Stimulated activated CD8-positive, alpha-beta memory T cell treated with anti-CD3 and anti-CD28 coated beads, Interleukin-15, amount 100 ng/mL, for 48 hours (primary cell): ENCODE results near the gene DHPS.
A peak's percentile ranks its signal among the peaks of the same experiment; 100 is the strongest.

Experiments
- DNase-seq, 2 donors: peaks; one replicate each; pipeline ENCODE4 v3.0.0-alpha.2; 2020; ENCODE audit warnings: low read depth in 2 of 2

DHPS gene

DNA sequence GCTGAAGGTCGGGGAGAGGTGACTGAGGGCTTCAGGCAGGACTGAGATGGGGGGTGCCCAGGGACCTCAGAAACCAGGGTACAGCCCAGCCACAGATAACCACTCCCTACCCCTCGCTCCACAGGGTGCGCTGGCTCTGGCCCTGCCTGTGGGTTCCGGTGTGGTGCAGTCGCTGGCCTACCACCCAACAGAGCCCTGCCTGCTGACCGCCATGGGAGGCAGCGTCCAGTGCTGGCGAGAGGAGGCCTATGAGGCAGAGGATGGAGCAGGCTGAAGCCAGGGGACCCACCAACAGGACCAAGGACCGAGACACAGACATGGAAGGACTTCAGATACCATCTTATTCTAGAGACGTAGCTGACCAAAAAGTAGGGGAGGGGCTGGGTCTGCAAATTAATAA lies 6.3 kb downstream of the DHPS start:
- no peak for DNase-seq

DNA sequence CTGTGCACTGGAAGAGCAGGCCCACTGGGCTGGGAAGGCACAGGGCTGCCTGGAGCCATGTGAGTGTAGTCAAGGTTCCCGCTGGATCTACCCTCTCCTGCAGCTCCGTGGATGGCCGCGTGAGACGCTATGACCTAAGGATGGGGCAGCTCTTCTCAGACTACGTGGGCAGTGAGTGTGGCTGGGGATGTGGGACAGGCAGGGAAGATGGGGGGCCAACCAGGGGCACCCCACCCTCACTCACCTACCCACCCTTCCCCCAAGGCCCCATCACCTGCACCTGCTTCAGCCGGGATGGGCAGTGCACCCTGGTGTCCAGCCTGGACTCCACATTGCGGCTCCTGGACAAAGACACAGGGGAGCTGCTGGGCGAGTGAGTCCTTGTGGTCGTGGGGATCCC lies 8.9 kb downstream of the DHPS start:
- DNase-seq, result no peak

- DNase-seq, result no peak
Measured at GRCh38 chr19:12670159-12670928, 11.3 kb downstream of the DHPS start.

DNA sequence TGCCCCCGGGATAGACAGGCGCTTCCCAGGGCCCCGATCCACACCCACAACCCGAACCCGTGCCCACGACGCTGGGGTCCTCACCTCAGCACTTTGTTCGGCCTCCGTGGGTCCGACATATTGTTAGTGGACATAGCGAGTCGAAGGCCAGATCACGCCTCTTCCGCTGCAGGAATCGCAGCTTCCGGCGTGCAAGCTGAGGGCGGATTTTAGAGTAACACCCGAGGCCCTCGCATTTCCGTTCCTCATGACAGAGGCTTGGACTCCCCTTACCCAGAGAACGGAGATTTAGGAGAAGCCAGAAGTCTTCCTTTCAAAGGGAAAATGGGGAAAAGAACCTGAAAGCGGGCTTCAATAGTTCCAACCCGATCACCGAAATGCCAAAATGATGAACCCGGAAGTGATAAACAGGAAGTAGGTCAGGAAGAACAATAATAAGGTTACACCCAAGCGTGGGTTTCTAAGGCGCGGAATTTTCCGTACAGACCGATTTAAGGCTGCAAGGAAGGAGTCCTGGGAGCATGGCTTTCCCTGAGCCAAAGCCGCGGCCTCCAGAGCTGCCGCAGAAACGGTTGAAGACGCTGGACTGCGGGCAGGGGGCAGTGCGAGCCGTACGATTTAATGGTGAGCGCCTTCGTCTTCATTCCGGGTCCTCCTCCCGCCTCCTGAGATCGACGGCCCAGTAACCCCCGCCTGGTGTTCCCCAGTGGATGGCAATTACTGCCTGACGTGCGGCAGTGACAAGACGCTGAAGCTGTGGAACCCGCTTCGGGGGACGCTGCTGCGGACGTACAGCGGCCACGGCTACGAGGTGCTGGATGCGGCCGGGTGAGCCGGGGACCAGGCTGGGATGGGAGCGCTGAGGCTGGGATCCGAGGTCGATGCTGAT lies 12.2 kb downstream of the DHPS start:
- peak in 1 of 2 donors; percentile 56 for DNase-seq

DNA sequence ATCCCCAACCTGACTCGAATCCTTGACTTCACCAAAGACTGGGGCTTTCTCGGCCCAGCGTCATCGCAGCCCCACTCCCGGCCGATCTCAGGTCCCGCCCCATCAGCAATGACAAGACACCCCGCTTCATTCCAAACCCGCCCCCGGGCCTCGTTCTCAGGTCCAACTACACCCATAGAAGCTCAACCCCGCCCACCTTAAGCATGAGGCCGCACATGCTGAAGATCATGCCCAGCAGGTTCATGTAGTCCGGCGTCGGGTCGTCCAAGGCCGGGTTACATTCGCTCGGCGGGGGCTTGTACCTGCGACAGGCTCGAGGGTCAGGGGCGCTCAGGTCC lies 12.8 kb downstream of the DHPS start:
- peak in 1 of 2 donors; percentile 53 for DNase-seq

GRCh38 chr19:12668346-12668745 lies 13.3 kb downstream of the DHPS start:
- DNase-seq, result no peak

DNA sequence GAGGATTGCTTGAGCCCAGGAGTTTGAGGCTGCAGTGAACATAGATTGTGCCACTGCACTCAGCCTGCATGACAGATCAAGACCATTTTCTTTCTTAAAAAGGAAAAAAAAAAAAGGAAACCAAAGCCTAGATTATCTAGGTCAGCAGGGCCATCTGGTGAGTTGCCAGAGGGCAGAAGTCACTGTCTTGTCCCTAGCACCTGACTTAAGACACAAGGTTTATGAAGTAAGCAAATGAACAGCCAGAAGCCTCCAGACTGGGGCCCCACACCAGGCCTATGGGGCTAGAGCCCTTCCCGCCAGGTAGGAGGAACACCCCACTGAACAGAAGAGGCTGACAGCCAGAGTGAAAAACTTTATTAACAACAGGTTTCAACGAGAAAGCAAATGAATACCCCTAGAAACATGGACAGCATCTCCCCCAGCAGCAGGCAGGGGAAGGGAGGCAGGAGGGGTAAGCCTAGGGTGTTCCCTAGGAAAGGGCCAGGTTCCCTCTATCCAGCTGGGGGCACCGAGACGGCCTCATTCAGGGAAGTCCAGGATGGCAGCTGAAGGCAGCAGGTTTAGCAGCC lies 13.9 kb downstream of the DHPS start:
- DNase-seq, result no peak

- peak; percentile 73 to 79 for DNase-seq
Measured at GRCh38 chr19:12666265-12667048, 15.2 kb downstream of the DHPS start, which contains the start of the genes MAN2B1 and WDR83. Gene MAN2B1 (minus strand): TSS chr19:12666742. CDS start chr19:12666701, 41 bp downstream. Gene WDR83 (plus strand): TSS chr19:12666807. CDS start chr19:12669791, 2,984 bp downstream.

GRCh38 chr19:12665671-12666264 lies 15.9 kb downstream of the DHPS start:
- no peak for DNase-seq

- no peak for DNase-seq
Measured at GRCh38 chr19:12665281-12665573, 16.5 kb downstream of the DHPS start.

DNA sequence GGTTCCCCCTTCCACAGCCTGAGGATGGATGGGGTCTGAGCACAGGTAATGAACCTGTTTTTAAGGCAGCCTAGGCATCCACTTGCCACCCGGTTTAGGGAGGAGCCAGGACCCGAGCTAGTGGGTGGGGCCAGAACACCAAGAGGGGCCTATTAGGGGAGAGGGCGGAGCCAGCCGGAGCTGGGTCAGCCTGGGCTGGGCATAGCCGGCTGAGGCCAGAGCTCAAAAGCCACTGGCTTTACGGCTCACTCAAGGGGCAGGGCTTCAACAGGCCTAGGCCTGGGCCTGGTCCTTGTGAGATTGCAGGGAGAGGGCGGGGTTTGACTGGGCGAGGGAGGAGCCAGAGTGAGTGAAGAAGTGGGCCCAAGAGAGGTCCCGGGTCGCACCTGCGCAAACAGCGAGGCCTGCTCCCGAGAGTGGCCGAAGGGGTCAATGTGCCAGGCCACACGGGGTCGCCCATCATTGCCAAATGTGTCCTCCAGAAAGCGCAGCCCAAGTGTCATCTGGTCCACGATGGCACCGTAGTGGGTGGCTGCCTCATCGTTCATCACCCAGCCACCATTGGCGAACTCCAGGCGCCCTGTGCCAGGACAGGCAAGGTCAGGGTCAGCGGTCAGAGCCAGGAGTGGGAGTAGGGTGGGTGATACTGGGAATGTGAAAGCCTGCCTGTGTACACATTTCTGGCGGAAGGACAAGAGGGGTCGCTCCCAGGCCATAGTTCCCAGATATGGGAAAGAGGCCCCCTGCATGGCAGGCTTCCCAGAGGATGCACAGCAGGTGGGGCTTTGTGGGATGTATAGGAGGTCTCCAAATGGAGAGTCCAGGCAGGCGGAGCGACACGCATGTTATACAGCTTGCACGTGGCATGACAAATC lies 17.0 kb downstream of the DHPS start:
- no peak for DNase-seq

- DNase-seq, result no peak
Measured at GRCh38 chr19:12660980-12661379, 20.7 kb downstream of the DHPS start.

GRCh38 chr19:12657966-12658365 lies 23.7 kb downstream of the DHPS start:
- no peak for DNase-seq

- DNase-seq, result no peak
Measured at GRCh38 chr19:12656899-12657571, 24.6 kb downstream of the DHPS start.

DNA sequence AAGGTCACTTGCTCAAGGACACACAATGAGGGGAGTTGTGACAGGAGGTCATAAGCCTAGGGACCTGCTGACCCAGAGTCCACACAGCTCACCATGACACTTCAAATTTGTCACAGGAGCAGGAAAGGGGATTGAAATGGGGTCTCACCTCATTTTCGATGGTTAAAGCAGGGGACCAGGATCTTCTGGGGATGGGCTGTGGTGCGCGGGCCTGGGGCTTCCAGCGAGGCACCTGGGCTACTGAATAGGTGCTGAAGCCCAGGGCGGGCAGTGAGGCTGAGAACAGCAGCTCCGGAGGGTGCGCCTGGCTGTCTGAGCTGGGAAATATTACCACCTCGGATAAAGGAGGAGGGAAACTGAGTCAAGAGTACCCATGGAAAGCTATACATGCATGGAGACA lies 26.1 kb downstream of the DHPS start:
- no peak for DNase-seq

DNA sequence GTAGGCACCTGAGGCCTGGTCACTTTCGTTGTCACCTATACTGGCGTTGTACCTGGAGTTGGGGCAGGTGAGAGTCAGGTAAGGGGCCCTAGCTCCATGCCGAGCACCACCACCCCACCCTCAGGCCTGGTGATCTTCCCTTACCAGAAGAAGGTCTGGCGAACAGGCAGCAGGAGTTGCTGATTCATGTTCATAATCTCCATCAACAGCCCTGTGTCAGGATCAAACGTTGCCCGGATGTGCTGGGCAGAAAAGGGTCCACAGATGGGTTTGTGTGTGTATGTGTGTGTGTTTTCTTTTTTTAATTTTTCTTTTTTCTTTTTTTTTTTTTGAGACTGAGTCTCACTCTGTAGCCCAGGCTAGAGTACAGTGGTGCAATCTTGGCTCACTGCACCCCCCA lies 29.5 kb downstream of the DHPS start:
- no peak for DNase-seq

DNA sequence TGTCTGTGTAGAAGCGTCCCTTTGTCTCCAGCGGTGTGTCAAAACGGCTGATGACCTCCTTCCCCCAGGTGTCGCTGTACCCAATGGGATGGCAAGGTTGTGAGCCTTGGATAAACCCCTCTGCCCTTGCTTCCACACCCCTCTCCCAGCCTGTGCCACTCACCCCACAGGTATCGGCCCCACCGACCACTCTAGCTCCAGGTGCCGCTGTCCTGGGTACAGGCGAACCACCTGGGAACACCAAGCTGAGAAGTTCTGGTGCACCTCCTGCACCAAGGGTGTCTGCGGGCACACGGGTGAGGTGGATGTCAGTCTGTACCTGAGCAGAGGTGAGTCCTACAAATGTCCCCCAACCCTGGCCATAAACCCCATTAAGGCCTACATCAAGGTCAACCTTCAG lies 31.7 kb downstream of the DHPS start:
- DNase-seq, result no peak

DNA sequence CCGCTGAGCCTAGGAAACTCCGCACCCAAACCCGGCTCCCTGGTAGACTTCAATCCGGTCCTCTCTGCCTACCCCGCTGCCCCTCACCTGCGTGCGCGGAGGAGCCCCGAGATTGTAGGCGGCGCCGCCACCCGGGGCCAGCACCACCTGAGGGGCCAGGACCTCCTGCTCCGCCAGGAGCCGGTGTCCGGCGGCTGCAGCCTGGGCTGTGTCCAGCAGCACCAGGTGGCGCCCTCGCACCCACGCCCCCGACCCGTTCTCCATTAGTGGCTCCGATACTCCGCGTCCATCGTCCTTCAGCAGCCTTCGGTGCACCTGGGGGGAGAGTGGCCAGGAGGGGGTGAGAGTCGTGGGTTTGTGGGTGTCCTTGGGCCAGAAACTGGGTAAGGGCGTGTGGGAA lies 33.6 kb downstream of the DHPS start:
- no peak for DNase-seq

- DNase-seq, result no peak
Measured at GRCh38 chr19:12647490-12648071, 34.1 kb downstream of the DHPS start.

GRCh38 chr19:12647047-12647446 lies 34.6 kb downstream of the DHPS start:
- DNase-seq, result no peak
